Nephron (organoid): ENCODE data around the gene RIMBP2.

Source experiments
- H3K27ac Mint-ChIP-seq, 3 experiments: 2 replicates each; pipeline ENCODE4 v1.8.0; 2020; ENCODE audit warnings: mixed read lengths in 3 of 3, mild to moderate bottlenecking in 2 of 3, moderate library complexity in 1 of 3
- H3K27me3 Mint-ChIP-seq: 2 replicates; pipeline ENCODE4 v1.8.0; 2021; ENCODE audit warnings: low read depth, mild to moderate bottlenecking, moderate library complexity, mixed read lengths
- H3K36me3 Mint-ChIP-seq: 2 replicates; pipeline ENCODE4 v1.8.0; 2020; ENCODE audit warnings: low read depth, mixed read lengths
- H3K4me1 Mint-ChIP-seq: 2 replicates; pipeline ENCODE4 v1.8.0; 2020; ENCODE audit warnings: mixed read lengths
- H3K4me3 Mint-ChIP-seq, 3 experiments: 2 replicates each; pipeline ENCODE4 v1.8.0; 2020; ENCODE audit warnings: mild to moderate bottlenecking in 3 of 3, mixed read lengths in 3 of 3, moderate library complexity in 2 of 3
- H3K9me3 Mint-ChIP-seq: 2 replicates; pipeline ENCODE4 v1.8.0; 2020; ENCODE audit warnings: mixed read lengths
- CTCF ChIP-seq, 3 experiments: fragments of 200-600 bp; sonication (generic); IDR thresholded peaks; one replicate each; pipeline ENCODE4 v1.5.0; 2021; ENCODE audit warnings: antibody characterized with exemption in 3 of 3; ENCODE audit not compliant: unreplicated experiment in 3 of 3

The RIMBP2 gene

GRCh38 chr12:130435331-130435730 is 280.8 kb downstream of the RIMBP2 start:
- Mint-ChIP-seq H3K36me3 (peaks cover 23% of the 10 kb centered on the region), H3K9me3 (peaks cover 16% of the 10 kb centered on the region), H3K27ac (no peak overlapping the region), H3K27me3 (no peaks in the 10 kb centered on the region), H3K4me1 (no peaks in the 10 kb centered on the region), H3K4me3 (no peak overlapping the region)
- no peak for TF ChIP-seq CTCF (IDR thresholded peaks at IDR 0.05; ENCODE audit: unreplicated experiment in 3 of 3)

GRCh38 chr12:130434560-130434959 is 281.5 kb downstream of the RIMBP2 start:
- Mint-ChIP-seq H3K27me3 (no peaks in the 10 kb centered on the region), H3K4me3 (no peak overlapping the region), H3K9me3 (peaks cover 12% of the 10 kb centered on the region), H3K27ac (no peak overlapping the region), H3K36me3 (peaks cover 18% of the 10 kb centered on the region), H3K4me1 (no peaks in the 10 kb centered on the region)
- TF ChIP-seq CTCF (IDR thresholded peaks at IDR 0.05; ENCODE audit: unreplicated experiment in 3 of 3), result no peak

GRCh38 chr12:130433834-130434233 is 282.3 kb downstream of the RIMBP2 start:
- Mint-ChIP-seq H3K9me3 (peaks cover 8% of the 10 kb centered on the region), H3K27ac (no peak overlapping the region), H3K4me3 (no peak overlapping the region), H3K4me1 (no peaks in the 10 kb centered on the region), H3K27me3 (no peaks in the 10 kb centered on the region), H3K36me3 (peaks cover 13% of the 10 kb centered on the region)
- TF ChIP-seq CTCF (IDR thresholded peaks at IDR 0.05; ENCODE audit: unreplicated experiment in 3 of 3), result no peak

GRCh38 chr12:130433411-130433810 is 282.7 kb downstream of the RIMBP2 start:
- Mint-ChIP-seq H3K27ac (no peak overlapping the region), H3K9me3 (peaks cover 7% of the 10 kb centered on the region), H3K4me3 (no peak overlapping the region), H3K4me1 (no peaks in the 10 kb centered on the region), H3K27me3 (no peaks in the 10 kb centered on the region), H3K36me3 (peaks cover 13% of the 10 kb centered on the region)
- TF ChIP-seq CTCF (IDR thresholded peaks at IDR 0.05; ENCODE audit: unreplicated experiment in 3 of 3), result no peak

- TF ChIP-seq CTCF (IDR thresholded peaks at IDR 0.05; ENCODE audit: unreplicated experiment in 3 of 3), result no peak
- H3K4me1 Mint-ChIP-seq, result no peaks in the 10 kb centered on the region
- peaks cover 4% of the 10 kb centered on the region for H3K9me3 Mint-ChIP-seq
- no peak overlapping the region for H3K27ac Mint-ChIP-seq
- H3K4me3 Mint-ChIP-seq, result no peak overlapping the region
- peaks cover 13% of the 10 kb centered on the region for H3K36me3 Mint-ChIP-seq
- no peaks in the 10 kb centered on the region for H3K27me3 Mint-ChIP-seq
Measured at GRCh38 chr12:130431176-130431575, 284.9 kb downstream of the RIMBP2 start.

DNA sequence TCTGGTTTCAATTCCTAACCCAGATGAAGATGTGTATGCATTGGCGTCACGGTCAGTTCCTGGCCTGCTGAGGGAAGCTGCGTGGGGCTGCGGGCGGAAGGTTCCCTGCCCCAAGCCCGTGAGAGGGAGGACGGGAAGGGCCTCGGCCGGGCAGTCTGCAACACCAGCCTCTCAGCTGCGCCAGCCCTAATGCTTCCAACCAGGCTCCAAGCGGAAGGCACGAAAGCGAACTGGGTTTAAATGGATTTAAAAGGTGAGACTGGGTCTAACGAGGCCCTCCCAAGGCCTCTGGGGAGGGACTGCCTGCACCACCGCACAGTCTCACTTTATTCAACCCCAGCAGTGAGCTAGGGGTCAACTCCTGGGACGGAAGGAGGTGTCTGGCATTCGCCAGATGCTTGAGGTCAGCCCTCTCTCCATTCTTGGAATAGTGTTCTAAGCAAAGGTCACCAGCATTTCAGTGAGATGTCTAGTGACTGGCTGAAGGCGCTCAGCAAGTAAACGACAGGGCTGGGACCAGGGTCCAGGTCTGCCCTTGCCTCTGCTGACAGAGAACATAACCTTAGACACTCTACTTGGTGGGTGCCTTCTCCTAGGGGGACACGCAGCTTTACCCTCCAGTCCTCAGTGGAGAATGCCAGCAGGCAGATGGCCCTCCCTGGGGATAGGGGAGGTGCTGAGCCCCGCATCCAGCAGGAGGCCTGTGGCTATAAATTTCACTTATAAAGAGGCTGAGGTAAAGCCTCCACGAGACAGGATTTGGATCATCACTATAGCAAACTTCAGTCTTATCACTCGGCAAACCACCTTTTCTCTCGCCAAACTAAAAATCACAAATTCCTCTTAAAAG is 286.2 kb downstream of the RIMBP2 start:
- H3K9me3 Mint-ChIP-seq, result peaks cover 4% of the 10 kb centered on the region
- no peaks in the 10 kb centered on the region for H3K4me1 Mint-ChIP-seq
- H3K27ac Mint-ChIP-seq, result no peak overlapping the region
- no peaks in the 10 kb centered on the region for H3K27me3 Mint-ChIP-seq
- H3K4me3 Mint-ChIP-seq, result no peak overlapping the region
- TF ChIP-seq CTCF (IDR thresholded peaks at IDR 0.05; ENCODE audit: unreplicated experiment in 3 of 3), result no peak
- H3K36me3 Mint-ChIP-seq, result peaks cover 13% of the 10 kb centered on the region
